ENCODE measurements around the gene IMMP2L. TPM values are rescaled to one million over a fixed set of nuclear protein-coding genes. Genes with fewer than 3 reads are reported as not detected.

Gene IMMP2L
- total RNA-seq, 6 experiments from 2014 or later: 14.2 to 25.3 (median 19.7) TPM

GRCh38 chr7:111057066-111057465 lies 505.2 kb downstream of the IMMP2L start:
- intact Hi-C loops (cut with DNase I): no loop called here
- ATAC-seq: no peak
- H3K27me3 ChIP-seq: no peaks in the 10 kb centered on the region
- H3K27ac ChIP-seq: no peak overlapping the region
- no peaks in the 10 kb centered on the region for H3K9me3 ChIP-seq
- TF ChIP-seq CTCF (IDR thresholded peaks at IDR 0.05) (no peak), POLR2A (IDR thresholded peaks at IDR 0.05) (no peak)
- 89% methylated on average over 4 of the region's 4 CpGs for WGBS (ENCODE audit: insufficient coverage, low coverage, low lambda C conversion rate, missing lambda C conversion rate)
- no peaks in the 10 kb centered on the region for H3K4me1 ChIP-seq
- no peaks in the 10 kb centered on the region for H3K36me3 ChIP-seq
- DNase-seq: no peak
- no peak overlapping the region for H3K4me3 ChIP-seq

GRCh38 chr7:111056371-111056770 lies 505.9 kb downstream of the IMMP2L start:
- Histone ChIP-seq H3K9me3 (no peaks in the 10 kb centered on the region), H3K4me1 (no peaks in the 10 kb centered on the region), H3K36me3 (no peaks in the 10 kb centered on the region), H3K4me3 (no peak overlapping the region), H3K27me3 (no peaks in the 10 kb centered on the region), H3K27ac (no peak overlapping the region)
- TF ChIP-seq POLR2A (IDR thresholded peaks at IDR 0.05): no peak
- no peak for TF ChIP-seq CTCF (IDR thresholded peaks at IDR 0.05)
- DNase-seq (no peak), ATAC-seq (no peak)
- intact Hi-C loops (cut with DNase I): no loop called here
- 41% methylated on average over 2 of the region's 2 CpGs for WGBS (ENCODE audit: insufficient coverage, low coverage, low lambda C conversion rate, missing lambda C conversion rate)

- no peak overlapping the region for H3K27ac ChIP-seq
- H3K36me3 ChIP-seq: no peaks in the 10 kb centered on the region
- no peak for TF ChIP-seq POLR2A (IDR thresholded peaks at IDR 0.05)
- TF ChIP-seq CTCF (IDR thresholded peaks at IDR 0.05): no peak
- WGBS (ENCODE audit: insufficient coverage, low coverage, low lambda C conversion rate, missing lambda C conversion rate): 100% methylated on average over 2 of the region's 2 CpGs
- no peaks in the 10 kb centered on the region for H3K9me3 ChIP-seq
- H3K27me3 ChIP-seq: no peaks in the 10 kb centered on the region
- H3K4me1 ChIP-seq: no peaks in the 10 kb centered on the region
- DNase-seq: no peak
- H3K4me3 ChIP-seq: no peak overlapping the region
- intact Hi-C loops (cut with DNase I): no loop called here
- no peak for ATAC-seq
Measured at GRCh38 chr7:111053035-111053434, 509.3 kb downstream of the IMMP2L start.

- Histone ChIP-seq H3K9me3 (no peaks in the 10 kb centered on the region), H3K27me3 (no peaks in the 10 kb centered on the region), H3K4me1 (no peaks in the 10 kb centered on the region), H3K36me3 (no peaks in the 10 kb centered on the region), H3K4me3 (no peak overlapping the region), H3K27ac (no peak overlapping the region)
- DNase-seq (no peak), ATAC-seq (no peak)
- 89% methylated on average over 1 of the region's 1 CpG for WGBS (ENCODE audit: insufficient coverage, low coverage, low lambda C conversion rate, missing lambda C conversion rate)
- no peak for TF ChIP-seq POLR2A (IDR thresholded peaks at IDR 0.05)
- no peak for TF ChIP-seq CTCF (IDR thresholded peaks at IDR 0.05)
- intact Hi-C loops (cut with DNase I): no loop called here
Measured at GRCh38 chr7:111051832-111052231, 510.5 kb downstream of the IMMP2L start.

DNA sequence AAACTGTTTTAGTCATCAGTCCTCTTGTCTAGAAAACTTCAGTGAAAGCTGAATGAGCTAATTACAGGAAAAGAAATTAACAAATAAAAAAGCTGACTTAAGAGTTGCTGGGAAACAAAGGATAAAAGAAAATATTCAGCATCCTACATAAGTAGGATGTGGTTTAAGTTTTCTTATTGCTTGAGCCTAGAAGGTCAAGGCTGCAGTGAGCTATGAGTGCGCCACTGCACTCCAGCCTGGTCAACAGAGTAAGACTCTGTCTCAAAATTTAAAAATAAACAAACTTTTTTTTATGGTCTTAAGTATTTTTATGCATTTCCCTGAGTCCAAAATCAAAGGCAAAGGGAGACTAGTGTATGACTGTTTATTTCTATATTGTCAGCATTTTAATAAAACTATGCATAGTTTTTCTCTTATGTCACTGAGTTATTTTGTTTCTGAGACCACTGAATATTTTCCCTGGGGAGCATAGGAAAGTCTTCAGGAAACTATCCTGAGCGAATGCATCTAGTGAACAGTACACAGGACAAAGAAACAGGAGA lies 511.3 kb downstream of the IMMP2L start:
- Histone ChIP-seq H3K27ac (no peak overlapping the region), H3K4me1 (no peaks in the 10 kb centered on the region), H3K9me3 (no peaks in the 10 kb centered on the region), H3K36me3 (no peaks in the 10 kb centered on the region), H3K27me3 (no peaks in the 10 kb centered on the region), H3K4me3 (no peak overlapping the region)
- no peak for ATAC-seq
- intact Hi-C loops (cut with DNase I): no loop called here
- no peak for TF ChIP-seq POLR2A (IDR thresholded peaks at IDR 0.05)
- no peak for TF ChIP-seq CTCF (IDR thresholded peaks at IDR 0.05)
- WGBS (ENCODE audit: insufficient coverage, low coverage, low lambda C conversion rate, missing lambda C conversion rate): 76% methylated on average over 2 of the region's 2 CpGs
- DNase-seq: no peak

Measured in right lobe of liver (tissue), 6 donors.